ENCODE measurements around the gene TGM1. TPM values are rescaled to one million over a fixed set of nuclear protein-coding genes. Genes with fewer than 3 reads are reported as not detected.

TGM1 gene
- total and polyA plus RNA-seq, 10 of the 15 experiments (the other 5 are each of a cell fraction or from before 2014, with no cell fraction given): 0.05 to 5.9 (median 1.8) TPM

- Histone ChIP-seq H4K20me1 (ENCODE audit: control insufficient read depth, insufficient read depth) (no peaks in the 10 kb centered on the region), H3K27ac (ENCODE audit: control insufficient read depth, insufficient read depth) (no peak overlapping the region), H3K9ac (ENCODE audit: control insufficient read depth, insufficient read depth, low read length) (no peak overlapping the region), H3K79me2 (ENCODE audit: control insufficient read depth, insufficient read depth, low read length) (no peaks in the 10 kb centered on the region), H3K4me2 (ENCODE audit: control insufficient read depth, insufficient read depth) (no peak overlapping the region), H3K4me3 (no peak overlapping the region), H3K4me1 (ENCODE audit: control insufficient read depth, insufficient read depth, low read length) (no peaks in the 10 kb centered on the region), H3K27me3 (replicated peaks in 1 of 2; ENCODE audit: control insufficient read depth in 2 of 2, insufficient read depth in 2 of 2, low read length in 1 of 2) (no peaks in the 10 kb centered on the region), H3K36me3 (ENCODE audit: control insufficient read depth in 2 of 2, insufficient read depth in 2 of 2, low read length in 1 of 2) (peaks cover 3 to 11% of the 10 kb centered on the region in 2 experiments; a peak in 3 of 4 replicates), H3K9me3 (replicated peaks; ENCODE audit: control insufficient read depth, insufficient read depth, low read length) (no peaks in the 10 kb centered on the region), H2AFZ (ENCODE audit: control insufficient read depth, low read depth, low read length) (no peak overlapping the region)
- WGBS (ENCODE audit: insufficient coverage, insufficient replicate concordance, low lambda C conversion rate, missing lambda C conversion rate): 78% methylated on average over 6 of the region's 6 CpGs
- ChIA-PET CTCF (interaction anchor here (0.9 to 1.4 kb wide), 2 partner anchors 16 to 44 kb away, joined by 3 read pairs; partner anchors contain the start of gene CIDEB), SMC1A (ENCODE audit: uncharacterized antibody, unreplicated experiment) (interaction anchor here (2.8 kb wide), 1 partner anchor 18 kb away, joined by 14 read pairs; no protein-coding TSS in a partner anchor), POLR2A (no interaction called here), RAD21 (ENCODE audit: unreplicated experiment) (no interaction called here)
- FAIRE-seq: no peak
- no TSS peak for BruUV-seq (replicated peaks)
- no peak for DNase-seq (ENCODE audit: low read depth, low spot score)
- intact Hi-C loops (cut with micrococcal nuclease; ENCODE audit: unreplicated experiment): no loop called here
- TF ChIP-seq POLR2A (IDR thresholded peaks at IDR 0.05; ENCODE audit: low read depth, low read length) (0 out of 2 replicates have a peak, but pooled peaks have one; percentile 15), NFXL1 (IDR thresholded peaks at IDR 0.05; ENCODE audit: borderline replicate concordance) (no peak)
- no peak for ATAC-seq
- in situ Hi-C loops (cut with MboI): no loop called here
Observed at GRCh38 chr14:24264298-24264697, 1.3 kb upstream of the TGM1 start.

GRCh38 chr14:24263848-24264247 lies 871 bp upstream of the TGM1 start:
- RAD21 ChIA-PET (ENCODE audit: unreplicated experiment): no interaction called here
- Histone ChIP-seq H3K9me3 (replicated peaks; ENCODE audit: control insufficient read depth, insufficient read depth, low read length) (no peaks in the 10 kb centered on the region), H3K79me2 (ENCODE audit: control insufficient read depth, insufficient read depth, low read length) (no peaks in the 10 kb centered on the region), H3K4me2 (ENCODE audit: control insufficient read depth, insufficient read depth) (no peak overlapping the region), H3K27me3 (replicated peaks in 1 of 2; ENCODE audit: control insufficient read depth in 2 of 2, insufficient read depth in 2 of 2, low read length in 1 of 2) (no peaks in the 10 kb centered on the region), H2AFZ (ENCODE audit: control insufficient read depth, low read depth, low read length) (no peak overlapping the region), H3K4me1 (ENCODE audit: control insufficient read depth, insufficient read depth, low read length) (no peaks in the 10 kb centered on the region), H4K20me1 (ENCODE audit: control insufficient read depth, insufficient read depth) (no peaks in the 10 kb centered on the region), H3K4me3 (no peak overlapping the region), H3K9ac (ENCODE audit: control insufficient read depth, insufficient read depth, low read length) (no peak overlapping the region), H3K27ac (ENCODE audit: control insufficient read depth, insufficient read depth) (no peak overlapping the region), H3K36me3 (ENCODE audit: control insufficient read depth in 2 of 2, insufficient read depth in 2 of 2, low read length in 1 of 2) (peaks cover 3 to 11% of the 10 kb centered on the region in 2 experiments; a peak in 3 of 4 replicates)
- WGBS (ENCODE audit: insufficient coverage, insufficient replicate concordance, low lambda C conversion rate, missing lambda C conversion rate): 67% methylated on average over 6 of the region's 6 CpGs
- BruUV-seq (replicated peaks): no TSS peak
- ATAC-seq (no peak), DNase-seq (ENCODE audit: low read depth, low spot score) (no peak), FAIRE-seq (no peak)
- POLR2A ChIA-PET: interaction anchor here (0.9 kb wide), 1 partner anchor 22 kb away, joined by 3 read pairs; the partner anchor contains the start of gene TINF2
- no peak for TF ChIP-seq CEBPZ (IDR thresholded peaks at IDR 0.05; ENCODE audit: low read depth, low read length)
- 0 out of 2 replicates have a peak, but pooled peaks have one; percentile 1 for TF ChIP-seq POLR2A (IDR thresholded peaks at IDR 0.05; ENCODE audit: low read depth, low read length)
- TF ChIP-seq MTA3 (IDR thresholded peaks at IDR 0.05; ENCODE audit: borderline replicate concordance, low read length): no peak
- TF ChIP-seq MLLT1 (IDR thresholded peaks at IDR 0.05): no peak
- TF ChIP-seq SMAD1 (IDR thresholded peaks at IDR 0.05; ENCODE audit: low read depth, partially characterized antibody): no peak
- CTCF ChIA-PET: interaction anchor here (1.4 to 2.1 kb wide), 2 partner anchors 17 to 44 kb away, joined by 3 to 10 read pairs; partner anchors contain the start of gene CIDEB
- in situ Hi-C loops (cut with MboI) (no loop called here), intact Hi-C loops (cut with micrococcal nuclease; ENCODE audit: unreplicated experiment) (no loop called here)
- SMC1A ChIA-PET (ENCODE audit: uncharacterized antibody, unreplicated experiment): interaction anchor here (2.8 kb wide), 1 partner anchor 17 kb away, joined by 14 read pairs; no protein-coding TSS in a partner anchor
